Neural progenitor cell (in vitro differentiated cells): ENCODE measurements around the gene PDLIM5. TPM values are rescaled to one million over a fixed set of nuclear protein-coding genes. Genes with fewer than 3 reads are reported as not detected.

Experiments used
- DNase-seq: peaks from one replicate; pipeline ENCODE4 v3.0.0-alpha.2; 2016; ENCODE audit warnings: low spot score
- H2AFZ ChIP-seq: fragments of 200-600 bp; sonication (generic); replicated peaks from 2 replicates; pipeline ENCODE4 v1.6.1; 2016; ENCODE audit warnings: antibody characterized with exemption
- H3F3A ChIP-seq: fragments of 200-600 bp; sonication (generic); 2 replicates; pipeline ENCODE4 v1.6.1; 2016; ENCODE audit warnings: antibody characterized with exemption, low read depth
- H3K27ac ChIP-seq: fragments of 200-600 bp; sonication (generic); 2 replicates; pipeline ENCODE4 v1.5.1; 2016; ENCODE audit warnings: mild to moderate bottlenecking
- H3K27me3 ChIP-seq: fragments of 200-600 bp; sonication (generic); 2 replicates; pipeline ENCODE4 v1.6.1; 2016; ENCODE audit warnings: mild to moderate bottlenecking, moderate library complexity
- H3K36me3 ChIP-seq: fragments of 200-600 bp; sonication (generic); 2 replicates; pipeline ENCODE4 v1.5.1; 2016
- H3K4me1 ChIP-seq: fragments of 200-600 bp; sonication (generic); 2 replicates; pipeline ENCODE4 v1.6.1; 2016; ENCODE audit warnings: mixed run types
- H3K4me2 ChIP-seq: fragments of 200-600 bp; sonication (generic); 2 replicates; pipeline ENCODE4 v1.6.1; 2016
- H3K4me3 ChIP-seq: fragments of 200-600 bp; sonication (generic); 2 replicates; pipeline ENCODE4 v1.5.1; 2016
- H3K79me2 ChIP-seq: fragments of 200-600 bp; sonication (generic); 2 replicates; pipeline ENCODE4 v1.6.1; 2016; ENCODE audit warnings: low read depth
- H3K9ac ChIP-seq: fragments of 200-600 bp; sonication (generic); 2 replicates; pipeline ENCODE4 v1.6.1; 2016
- H3K9me3 ChIP-seq: fragments of 200-600 bp; sonication (generic); 2 replicates; pipeline ENCODE4 v1.5.1; 2016; ENCODE audit warnings: low read depth
- H4K20me1 ChIP-seq: fragments of 200-600 bp; sonication (generic); 2 replicates; pipeline ENCODE4 v1.6.1; 2016; ENCODE audit warnings: low read depth
- H3K27ac Mint-ChIP-seq: 3 replicates; pipeline ENCODE4 v1.8.0; 2021; ENCODE audit warnings: mixed read lengths
- H3K27me3 Mint-ChIP-seq: 2 replicates; pipeline ENCODE4 v1.8.0; 2022; ENCODE audit warnings: low read depth, mild to moderate bottlenecking, inconsistent platforms, moderate library complexity, mixed read lengths; ENCODE audit not compliant: insufficient read depth
- H3K36me3 Mint-ChIP-seq: 3 replicates; pipeline ENCODE4 v1.8.0; 2021; ENCODE audit warnings: mixed read lengths
- H3K4me1 Mint-ChIP-seq: 3 replicates; pipeline ENCODE4 v1.8.0; 2021; ENCODE audit warnings: mixed read lengths
- H3K4me3 Mint-ChIP-seq: 3 replicates; pipeline ENCODE4 v1.8.0; 2021; ENCODE audit warnings: mild to moderate bottlenecking, moderate library complexity, mixed read lengths
- H3K9me3 Mint-ChIP-seq: 3 replicates; pipeline ENCODE4 v1.8.0; 2020; ENCODE audit warnings: mixed read lengths
- EZH2 ChIP-seq: fragments of 200-600 bp; sonication (generic); IDR thresholded peaks from 2 replicates; pipeline ENCODE4 v1.6.1; 2017; ENCODE audit warnings: antibody characterized with exemption, mild to moderate bottlenecking, moderate library complexity
- EZH2phosphoT487 ChIP-seq: fragments of 200-600 bp; sonication (generic); IDR thresholded peaks from 2 replicates; pipeline ENCODE4 v1.6.1; 2017; ENCODE audit warnings: antibody characterized with exemption
- total RNA-seq: library from RNA; depleted of rRNA; stranded (reverse); fragments of >200 nt; gene quantifications from 2 replicates; pipeline ENCODE4 v1.2.3, GENCODE V29; 2015; ENCODE audit warnings: low replicate concordance
- TF ChIP-seq, protein P1 (sequence below): fragments of 200-600 bp; sonication (generic); IDR thresholded peaks from 2 replicates; pipeline ENCODE4 v1.5.1; 2017; ENCODE audit warnings: antibody characterized with exemption, mild to moderate bottlenecking

Gene PDLIM5
- total RNA-seq, 1 donor from 2014 or later, result 68.4 TPM

DNA sequence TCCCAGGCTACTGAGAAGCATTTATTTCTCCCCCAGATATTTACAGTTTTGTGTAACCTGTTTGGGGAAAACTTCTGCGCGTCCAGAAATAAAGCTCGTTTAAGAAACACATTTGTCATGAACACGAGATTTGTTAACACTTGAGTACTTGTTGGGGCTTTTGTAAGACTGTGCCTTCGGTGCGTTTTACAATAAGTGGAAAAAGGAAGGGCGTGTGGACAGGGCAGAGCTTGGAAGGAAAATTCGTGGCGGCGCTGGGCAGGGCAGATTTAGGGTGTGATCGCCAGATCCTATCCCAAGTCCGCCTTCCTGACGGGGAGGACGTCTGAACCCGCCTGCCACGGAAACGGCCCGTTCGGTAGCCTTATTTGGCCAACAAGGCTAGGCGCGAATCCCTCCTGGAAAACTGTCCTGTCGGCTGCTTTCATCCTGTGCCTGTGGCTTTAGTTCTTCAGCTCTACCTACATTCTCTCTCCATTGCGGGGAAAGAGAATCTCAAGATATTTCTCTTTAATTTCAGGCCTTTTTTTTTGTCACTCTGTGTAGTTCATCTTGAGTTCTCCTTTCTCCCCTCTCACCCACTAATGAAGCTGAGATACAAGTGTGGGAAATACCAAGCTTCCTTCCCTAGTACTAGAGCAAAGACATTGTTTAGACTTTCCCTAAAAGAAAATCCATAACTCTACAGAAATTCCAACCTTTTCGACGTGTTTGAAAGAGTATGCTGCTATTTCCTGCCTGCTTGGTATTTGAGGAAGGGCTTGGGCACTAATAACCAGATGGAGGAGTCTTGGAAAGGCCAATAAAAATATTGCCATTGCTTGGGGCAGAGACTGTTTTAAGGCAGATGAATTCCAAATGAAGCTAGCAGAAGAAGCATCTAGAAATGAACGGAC, 982 bp downstream of the PDLIM5 start:
- peak; percentile 82 for DNase-seq
- Histone ChIP-seq H3K27ac (peak overlapping the region; percentile 72), H3K4me2 (peak overlapping the region; percentile 97), H3K79me2 (peaks cover 51% of the 10 kb centered on the region), H3K4me1 (peaks cover 32% of the 10 kb centered on the region), H3K9ac (peak overlapping the region; percentile 75), H3K4me3 (peak overlapping the region; percentile 96), H3K9me3 (no peaks in the 10 kb centered on the region), H2AFZ (peak overlapping the region; percentile 29), H4K20me1 (peaks cover 12% of the 10 kb centered on the region), H3F3A (peaks cover 23% of the 10 kb centered on the region), H3K36me3 (no peaks in the 10 kb centered on the region), H3K27me3 (peaks cover 12% of the 10 kb centered on the region)
- H3K27ac Mint-ChIP-seq, result peak overlapping the region; percentile 98
- H3K27me3 Mint-ChIP-seq, result peaks cover 3% of the 10 kb centered on the region
- H3K36me3 Mint-ChIP-seq, result peaks cover 7% of the 10 kb centered on the region
- no peaks in the 10 kb centered on the region for H3K9me3 Mint-ChIP-seq
- H3K4me3 Mint-ChIP-seq, result peak overlapping the region; percentile 93
- TF ChIP-seq EZH2phosphoT487 (no peak), EZH2 (no peak)
- TF ChIP-seq, protein P1, sequence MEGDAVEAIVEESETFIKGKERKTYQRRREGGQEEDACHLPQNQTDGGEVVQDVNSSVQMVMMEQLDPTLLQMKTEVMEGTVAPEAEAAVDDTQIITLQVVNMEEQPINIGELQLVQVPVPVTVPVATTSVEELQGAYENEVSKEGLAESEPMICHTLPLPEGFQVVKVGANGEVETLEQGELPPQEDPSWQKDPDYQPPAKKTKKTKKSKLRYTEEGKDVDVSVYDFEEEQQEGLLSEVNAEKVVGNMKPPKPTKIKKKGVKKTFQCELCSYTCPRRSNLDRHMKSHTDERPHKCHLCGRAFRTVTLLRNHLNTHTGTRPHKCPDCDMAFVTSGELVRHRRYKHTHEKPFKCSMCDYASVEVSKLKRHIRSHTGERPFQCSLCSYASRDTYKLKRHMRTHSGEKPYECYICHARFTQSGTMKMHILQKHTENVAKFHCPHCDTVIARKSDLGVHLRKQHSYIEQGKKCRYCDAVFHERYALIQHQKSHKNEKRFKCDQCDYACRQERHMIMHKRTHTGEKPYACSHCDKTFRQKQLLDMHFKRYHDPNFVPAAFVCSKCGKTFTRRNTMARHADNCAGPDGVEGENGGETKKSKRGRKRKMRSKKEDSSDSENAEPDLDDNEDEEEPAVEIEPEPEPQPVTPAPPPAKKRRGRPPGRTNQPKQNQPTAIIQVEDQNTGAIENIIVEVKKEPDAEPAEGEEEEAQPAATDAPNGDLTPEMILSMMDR, result no peak
- H3K4me1 Mint-ChIP-seq, result peaks cover 42% of the 10 kb centered on the region

DNA sequence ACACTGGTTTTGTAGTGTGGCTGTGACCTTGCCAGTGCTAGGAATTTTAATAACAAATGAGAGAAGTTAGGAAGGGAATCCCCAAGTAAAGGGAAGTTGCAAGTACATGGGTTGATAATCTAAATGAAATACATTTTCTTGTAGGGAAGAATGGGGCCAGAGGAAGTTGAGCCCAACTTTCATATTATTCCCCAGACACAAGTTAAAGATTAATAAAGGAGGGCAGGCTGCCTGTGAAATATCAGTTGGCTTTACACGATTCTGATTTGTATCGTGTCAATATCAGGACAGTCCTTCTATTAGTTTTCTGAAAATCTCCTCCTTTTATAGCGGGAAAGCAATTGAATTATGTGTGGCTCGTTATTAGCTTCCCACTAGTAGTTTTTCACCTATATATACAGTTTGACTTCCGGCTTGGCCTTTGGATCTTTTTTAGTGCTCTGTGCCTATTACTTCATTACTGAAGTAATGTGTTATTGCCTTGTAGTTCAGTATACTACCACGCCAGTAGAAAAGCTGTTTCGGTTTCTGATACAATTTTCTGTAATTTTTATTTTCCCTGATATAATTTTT, 1.7 kb downstream of the PDLIM5 start:
- Mint-ChIP-seq H3K4me3 (peak overlapping the region; percentile 93), H3K9me3 (no peaks in the 10 kb centered on the region), H3K27me3 (peaks cover 3% of the 10 kb centered on the region), H3K27ac (peak overlapping the region; percentile 98), H3K36me3 (peaks cover 7% of the 10 kb centered on the region), H3K4me1 (peaks cover 46% of the 10 kb centered on the region)
- H3K4me2 ChIP-seq, result peak overlapping the region; percentile 97
- no peaks in the 10 kb centered on the region for H3K9me3 ChIP-seq
- H3K36me3 ChIP-seq, result no peaks in the 10 kb centered on the region
- H3K79me2 ChIP-seq, result peaks cover 56% of the 10 kb centered on the region
- H3K4me3 ChIP-seq, result peak overlapping the region; percentile 96
- no peak for DNase-seq
- no peak overlapping the region for H3K27ac ChIP-seq
- no peak for TF ChIP-seq EZH2
- no peak for TF ChIP-seq EZH2phosphoT487
- TF ChIP-seq, protein P1, result no peak
- H3F3A ChIP-seq, result peaks cover 28% of the 10 kb centered on the region
- peaks cover 38% of the 10 kb centered on the region for H3K4me1 ChIP-seq
- no peak overlapping the region for H2AFZ ChIP-seq
- peaks cover 12% of the 10 kb centered on the region for H4K20me1 ChIP-seq
- peaks cover 12% of the 10 kb centered on the region for H3K27me3 ChIP-seq
- no peak overlapping the region for H3K9ac ChIP-seq

DNA sequence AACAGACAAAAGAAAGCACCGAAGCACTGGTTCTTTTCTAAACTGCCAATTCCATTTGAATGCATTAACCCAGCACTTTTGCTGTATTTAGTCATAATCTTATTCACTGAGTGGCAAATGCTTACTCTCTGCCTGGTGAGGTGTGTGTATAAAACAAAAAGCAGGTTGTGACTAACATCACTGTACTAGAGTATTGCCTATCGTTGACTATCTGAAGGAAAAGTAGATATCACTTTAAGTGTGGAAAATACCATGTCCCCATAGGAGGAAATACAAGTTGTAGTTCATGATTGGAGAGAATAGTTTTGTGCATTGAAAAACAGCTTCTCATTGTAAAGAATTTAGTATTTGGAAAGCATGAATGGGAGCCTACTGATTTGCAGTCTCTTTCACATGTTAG, 2.7 kb downstream of the PDLIM5 start:
- Histone ChIP-seq H2AFZ (no peak overlapping the region), H3K4me2 (peak overlapping the region; percentile 97), H3K9ac (no peak overlapping the region), H3K4me1 (peaks cover 47% of the 10 kb centered on the region), H3F3A (peaks cover 28% of the 10 kb centered on the region), H3K27me3 (peaks cover 12% of the 10 kb centered on the region), H3K36me3 (no peaks in the 10 kb centered on the region), H3K27ac (no peak overlapping the region), H3K4me3 (peak overlapping the region; percentile 4), H3K79me2 (peaks cover 66% of the 10 kb centered on the region), H3K9me3 (no peaks in the 10 kb centered on the region), H4K20me1 (peaks cover 12% of the 10 kb centered on the region)
- peaks cover 7% of the 10 kb centered on the region for H3K36me3 Mint-ChIP-seq
- H3K4me3 Mint-ChIP-seq, result peak overlapping the region; percentile 76
- peaks cover 55% of the 10 kb centered on the region for H3K4me1 Mint-ChIP-seq
- H3K9me3 Mint-ChIP-seq, result no peaks in the 10 kb centered on the region
- TF ChIP-seq EZH2phosphoT487 (no peak), EZH2 (no peak)
- TF ChIP-seq, protein P1, result no peak
- no peak for DNase-seq
- peak overlapping the region; percentile 30 for H3K27ac Mint-ChIP-seq
- peaks cover 3% of the 10 kb centered on the region for H3K27me3 Mint-ChIP-seq
